G401.6 (cell line): ENCODE data around the gene TSPYL4.

Experiments used
- FAIRE-seq: peaks from 2 replicates; lab custom pipeline; 2012; peaks lifted over from hg19 to GRCh38; lab: Jason Lieb, UNC

The TSPYL4 gene

DNA sequence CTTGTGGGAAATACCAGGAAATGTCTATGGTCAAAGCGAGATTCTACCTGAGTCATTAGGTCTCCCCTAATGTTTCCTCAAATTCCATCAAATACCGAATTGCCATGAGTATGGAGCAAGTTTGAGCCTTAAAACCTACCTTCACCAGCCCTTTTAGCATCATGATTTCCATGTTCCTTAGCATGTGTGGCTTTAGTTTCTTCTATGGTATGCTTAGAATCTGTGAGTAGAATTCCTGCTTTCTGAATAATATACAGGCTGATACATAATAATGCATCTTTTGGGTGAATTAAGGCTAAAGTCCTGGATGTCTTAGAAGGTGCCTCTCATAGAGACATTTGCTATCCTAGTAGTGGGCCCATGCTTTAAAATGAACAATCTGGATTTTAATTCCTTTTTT lies 32.0 kb downstream of the TSPYL4 start:
- FAIRE-seq: no peak

DNA sequence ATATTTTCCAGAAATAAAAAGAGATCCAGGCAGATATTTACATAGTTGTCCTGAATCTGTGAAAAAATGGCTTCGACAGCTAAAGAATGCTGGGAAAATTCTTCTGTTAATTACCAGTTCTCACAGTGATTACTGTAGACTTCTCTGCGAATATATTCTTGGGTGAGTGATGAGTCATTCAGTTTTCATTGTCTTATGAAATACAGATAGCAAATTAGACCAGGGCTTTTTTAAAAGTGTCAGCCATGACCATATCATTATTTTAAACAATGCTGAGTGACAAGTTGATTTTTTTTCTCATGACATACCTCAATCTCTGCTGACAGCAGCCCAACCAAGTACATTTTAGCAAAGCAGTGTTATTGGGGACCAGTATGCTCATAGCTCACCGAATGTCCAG lies 32.8 kb downstream of the TSPYL4 start:
- no peak for FAIRE-seq

DNA sequence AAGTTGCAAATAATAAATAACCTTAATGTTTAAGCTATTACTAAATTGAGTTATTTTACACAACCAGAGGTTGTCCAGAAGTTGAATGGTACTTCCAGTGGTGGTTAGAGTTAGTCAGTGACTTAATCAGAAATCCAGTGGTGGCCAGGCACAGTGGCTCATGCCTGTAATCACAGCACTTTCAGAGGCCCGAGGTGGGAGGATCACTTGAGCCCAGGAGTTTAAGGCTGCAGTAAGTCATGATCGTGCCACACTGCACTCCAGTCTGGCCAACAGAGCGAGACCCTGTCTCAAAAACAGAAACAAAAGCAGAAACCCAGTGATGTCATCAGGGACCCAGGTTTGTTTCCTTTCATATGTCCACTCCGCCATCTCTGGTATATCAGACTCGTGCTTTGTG lies 35.0 kb downstream of the TSPYL4 start:
- FAIRE-seq: no peak

DNA sequence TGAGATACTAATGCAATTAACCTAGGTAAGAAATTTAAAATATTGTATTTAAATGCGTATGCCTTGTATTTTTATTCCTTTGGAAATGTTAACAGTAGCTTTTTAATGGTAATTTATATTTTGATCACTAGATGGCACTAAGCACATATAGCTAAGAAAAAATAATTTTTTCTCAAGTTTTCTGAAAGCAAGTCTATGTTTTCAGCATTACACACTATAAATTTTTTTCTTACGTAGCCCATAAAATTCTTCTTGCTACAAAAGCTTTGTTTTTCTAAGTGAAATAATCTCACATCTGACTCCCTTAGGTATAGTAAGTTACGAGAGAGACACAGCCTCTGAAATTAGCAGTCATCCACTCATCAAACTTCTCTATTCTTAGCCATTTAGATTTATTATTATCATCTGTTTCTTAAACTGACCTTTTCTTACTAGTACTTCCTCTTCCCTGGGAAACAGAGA lies 35.7 kb downstream of the TSPYL4 start:
- FAIRE-seq: peak; percentile 78

DNA sequence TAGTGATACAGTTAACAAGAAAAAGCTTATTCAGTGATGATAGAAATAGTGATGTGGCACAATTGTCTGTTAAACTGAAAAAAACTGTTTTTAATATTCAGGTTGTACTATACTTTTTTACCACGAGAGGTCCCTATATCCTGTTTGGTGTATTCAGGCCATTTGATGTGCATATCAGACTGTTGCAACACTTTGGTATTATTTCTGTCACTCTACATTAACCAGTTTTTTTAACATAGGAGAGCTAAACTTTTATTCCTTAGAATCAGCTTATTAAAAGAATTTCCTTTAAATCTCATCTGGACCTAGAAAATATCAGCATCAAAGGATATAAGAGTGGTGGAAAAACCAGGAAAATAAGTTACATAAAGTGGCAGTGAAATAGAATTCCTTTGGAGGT lies 36.8 kb downstream of the TSPYL4 start:
- peak; percentile 91 for FAIRE-seq

DNA sequence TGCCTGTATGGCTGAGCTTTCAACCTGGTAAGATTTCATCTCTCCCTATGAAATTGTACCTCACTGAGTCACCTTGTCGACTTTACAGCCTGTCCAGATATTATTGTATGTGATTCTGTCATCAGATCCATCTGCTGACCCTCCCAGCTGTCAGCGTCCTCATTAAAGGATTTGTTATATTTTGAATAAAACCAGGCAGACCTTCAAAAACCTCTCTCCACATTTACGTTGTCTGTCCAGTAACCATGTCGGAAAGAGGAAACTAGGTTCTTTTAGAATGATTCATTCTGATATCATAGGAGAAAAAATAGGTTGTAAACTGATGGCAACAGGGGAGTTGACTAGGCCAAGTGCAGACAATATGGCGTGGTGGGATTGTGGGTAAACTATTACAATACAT lies 38.5 kb downstream of the TSPYL4 start:
- FAIRE-seq: no peak

DNA sequence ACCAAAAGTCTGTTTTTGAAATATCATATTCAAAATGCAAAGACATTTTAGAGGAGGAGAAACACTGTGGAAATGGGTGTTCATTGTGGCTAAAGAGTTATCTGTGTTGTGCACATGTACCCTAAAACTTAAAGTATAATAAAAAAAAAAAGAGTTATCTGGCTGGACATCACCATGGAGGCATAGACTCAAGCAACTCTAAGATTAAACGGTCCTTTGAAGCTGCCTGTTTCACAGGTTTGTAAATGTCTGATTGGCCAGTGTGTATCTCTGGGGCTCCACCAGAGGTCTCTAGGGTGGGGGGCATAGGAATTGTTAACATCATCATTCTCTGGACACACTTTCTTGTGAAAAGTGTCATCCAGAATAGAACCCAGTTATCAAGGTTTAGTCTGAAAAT lies 39.2 kb downstream of the TSPYL4 start:
- no peak for FAIRE-seq

DNA sequence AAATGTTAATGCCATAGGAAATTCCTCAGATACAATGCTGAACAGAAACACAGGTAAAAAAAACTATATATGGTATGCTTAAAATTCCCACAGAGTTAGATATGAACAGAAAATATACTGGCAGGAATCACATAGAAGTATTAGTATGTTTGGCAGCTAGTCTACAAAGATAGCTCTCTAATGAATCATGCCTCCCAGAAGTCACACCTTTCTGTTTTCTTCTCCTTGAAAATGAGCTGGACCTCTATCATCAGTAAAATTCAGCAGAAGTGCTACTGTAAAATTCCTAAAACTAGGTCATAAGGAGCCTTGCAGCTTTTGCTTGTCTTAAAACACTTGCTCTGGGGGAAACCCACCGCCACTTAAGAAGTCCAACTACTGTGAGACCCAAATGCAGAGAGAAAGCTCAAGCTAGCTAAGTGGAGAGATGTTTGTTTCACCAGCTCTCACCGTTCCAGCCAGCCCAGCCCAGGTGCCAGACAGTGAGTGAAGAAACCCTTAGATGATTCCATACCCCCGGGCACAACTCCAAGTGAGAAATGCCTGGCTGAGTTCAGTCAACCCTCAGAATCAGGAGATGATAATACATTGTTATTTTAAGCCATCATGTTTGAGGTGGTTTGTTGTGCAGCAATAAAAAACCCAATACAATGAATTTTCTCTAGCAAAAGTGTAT lies 43.0 kb downstream of the TSPYL4 start:
- no peak for FAIRE-seq

DNA sequence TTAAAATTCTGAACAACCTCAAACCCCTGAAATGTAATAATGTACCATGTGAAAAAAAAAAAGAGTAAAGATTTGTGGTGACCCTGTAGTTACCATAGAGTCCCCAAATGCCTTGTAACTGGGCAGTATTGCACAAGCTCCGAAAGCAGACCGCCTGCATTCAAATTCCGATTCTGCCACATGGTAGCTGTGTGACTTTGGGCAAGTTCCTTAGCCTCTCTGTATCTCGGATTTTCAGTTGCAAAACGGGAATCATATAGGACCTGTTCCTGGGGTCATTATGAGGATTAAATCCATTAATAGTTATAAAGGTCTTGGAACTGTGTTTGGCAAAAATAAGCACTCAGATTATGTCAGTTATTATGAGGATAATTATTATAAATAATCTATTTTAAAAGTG lies 43.6 kb downstream of the TSPYL4 start:
- no peak for FAIRE-seq

DNA sequence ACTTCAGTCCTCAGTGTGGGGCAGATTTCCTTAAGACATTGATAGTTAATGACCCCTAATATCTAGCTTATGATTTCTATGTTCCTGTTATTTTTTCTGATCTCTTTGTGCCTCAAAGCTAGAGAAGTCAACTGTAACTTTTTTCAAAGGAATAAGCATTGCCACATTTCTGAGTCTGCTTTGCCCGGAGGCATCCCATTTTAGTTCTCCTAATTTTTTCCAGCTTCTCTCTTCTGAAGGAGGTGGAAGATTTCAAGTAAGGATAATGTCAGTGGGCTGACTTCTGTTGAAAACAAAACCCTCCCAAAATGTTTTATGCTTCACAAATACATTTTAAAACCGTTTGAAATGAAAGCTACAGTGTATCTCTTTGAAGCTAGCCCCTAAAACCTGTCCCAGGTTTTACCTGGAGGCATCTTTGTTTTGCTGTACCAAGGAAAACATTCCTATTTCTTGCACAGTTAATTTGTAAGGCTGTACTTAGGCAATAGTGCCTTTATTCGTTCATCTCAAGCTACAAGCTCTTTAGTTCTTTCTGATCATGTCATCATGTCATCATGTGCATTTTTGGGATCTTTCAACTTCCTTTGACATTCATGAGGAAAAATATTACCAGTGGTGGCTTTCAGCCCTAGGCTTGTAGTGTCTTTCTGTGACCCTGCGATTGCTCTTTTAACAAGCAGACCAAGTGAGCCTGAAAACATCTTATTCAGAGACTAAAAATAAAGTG lies 45.7 kb downstream of the TSPYL4 start:
- FAIRE-seq: no peak

DNA sequence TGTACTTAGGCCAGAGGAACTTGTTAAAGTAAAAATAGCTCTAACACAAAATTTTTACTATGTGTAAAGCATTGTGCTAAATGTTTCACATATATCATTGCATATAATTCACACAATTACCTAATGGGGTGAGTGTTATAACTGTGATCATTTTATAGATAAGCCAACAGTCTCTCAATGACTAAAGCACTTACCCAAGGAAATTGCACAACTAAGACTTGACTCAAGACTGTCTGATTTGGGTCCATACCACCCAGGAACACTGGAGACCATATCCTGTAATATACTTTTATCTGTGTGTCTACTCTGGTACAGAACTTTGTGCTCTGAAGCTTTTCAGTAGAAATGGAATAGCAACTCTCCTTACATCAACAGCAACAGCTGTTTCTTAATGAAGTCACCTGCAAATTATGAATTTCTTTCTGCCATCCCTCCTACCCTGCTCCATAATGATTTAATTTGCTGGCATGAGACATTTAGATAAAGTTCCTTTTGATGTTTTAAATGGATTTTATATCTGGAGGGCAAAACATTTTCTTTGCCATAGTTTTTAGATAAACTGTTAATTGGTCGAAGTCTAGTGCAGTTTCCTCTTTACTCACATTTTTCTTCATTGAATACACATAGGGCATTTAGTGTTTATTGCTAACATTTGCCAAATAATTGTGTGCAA lies 47.5 kb downstream of the TSPYL4 start:
- FAIRE-seq: no peak

DNA sequence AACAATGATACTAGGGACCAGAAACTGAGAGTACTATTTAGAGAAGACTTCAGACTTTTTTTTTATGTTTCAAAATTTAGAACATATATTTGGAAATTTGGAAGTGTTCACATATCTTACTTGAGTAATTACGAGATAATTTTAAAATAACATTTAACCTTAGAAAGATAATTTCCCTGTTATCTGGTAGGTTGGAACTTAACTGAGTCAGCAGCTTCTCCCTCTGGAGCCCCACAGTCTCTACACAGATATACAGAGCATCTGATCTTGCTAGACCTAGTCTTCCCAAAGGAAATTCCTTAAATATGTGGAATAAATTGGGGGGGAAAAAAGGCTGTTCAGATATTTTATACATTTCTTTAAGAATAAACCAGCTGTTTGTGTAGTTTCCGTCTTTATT lies 48.6 kb downstream of the TSPYL4 start:
- FAIRE-seq: no peak

DNA sequence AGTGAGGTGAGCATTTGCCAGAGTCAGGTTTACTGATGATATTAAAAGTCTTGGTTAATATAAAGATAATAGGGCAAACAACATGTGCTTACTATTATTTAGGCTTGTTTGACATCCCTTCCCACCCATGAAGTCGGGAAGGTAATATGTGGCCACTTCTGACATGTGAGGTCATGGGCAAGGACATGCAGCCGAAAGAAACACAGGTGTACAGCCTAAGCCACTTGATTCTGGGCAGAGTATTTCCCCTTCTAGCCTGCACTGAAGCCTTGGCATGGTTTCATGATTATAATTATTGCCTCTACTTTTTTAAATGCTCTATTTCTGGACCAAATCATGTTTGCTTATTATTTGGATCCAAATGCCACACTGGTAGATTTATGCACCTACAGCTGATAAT lies 52.3 kb downstream of the TSPYL4 start:
- no peak for FAIRE-seq

DNA sequence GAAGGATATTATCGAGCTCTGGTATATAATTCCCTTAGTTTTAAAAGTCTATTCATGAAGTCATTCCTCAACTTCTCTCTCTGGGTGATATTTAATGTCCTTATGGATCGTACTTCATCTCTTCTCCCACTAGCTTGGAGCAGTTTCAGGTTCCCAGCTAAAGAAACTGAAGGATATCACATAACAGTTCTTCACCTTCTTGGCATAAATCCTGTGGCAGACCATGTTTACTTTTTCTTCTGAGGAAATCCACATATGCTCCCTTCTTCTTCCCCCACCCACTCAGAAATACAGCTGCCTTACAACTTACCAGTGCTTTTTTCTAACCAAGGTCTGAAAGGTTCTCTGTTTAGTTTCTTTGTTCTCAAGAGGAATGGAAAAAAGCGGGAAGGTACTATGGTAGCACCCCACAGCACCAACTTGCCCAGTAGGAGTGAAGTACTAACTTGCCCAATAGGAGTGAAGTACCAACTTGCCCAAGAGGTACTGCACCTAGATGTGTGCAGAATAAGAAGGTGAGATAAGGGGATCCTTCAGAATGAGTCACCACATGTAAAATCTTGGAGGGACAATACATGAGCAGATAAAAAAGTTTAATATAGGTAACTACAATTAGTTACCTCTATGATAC lies 53.1 kb downstream of the TSPYL4 start:
- no peak for FAIRE-seq
